ENCODE data around the gene PNPLA5. TPM values are rescaled to one million over a fixed set of nuclear protein-coding genes. Genes with fewer than 3 reads are reported as not detected.
"Not testable (repeated sequence)": the region's sequence is repeated elsewhere in the genome, so short reads cannot be mapped to it uniquely, and the experiment has no call there.

PNPLA5 gene
- total RNA-seq, 1 experiment from 2014 or later: not detected

DNA sequence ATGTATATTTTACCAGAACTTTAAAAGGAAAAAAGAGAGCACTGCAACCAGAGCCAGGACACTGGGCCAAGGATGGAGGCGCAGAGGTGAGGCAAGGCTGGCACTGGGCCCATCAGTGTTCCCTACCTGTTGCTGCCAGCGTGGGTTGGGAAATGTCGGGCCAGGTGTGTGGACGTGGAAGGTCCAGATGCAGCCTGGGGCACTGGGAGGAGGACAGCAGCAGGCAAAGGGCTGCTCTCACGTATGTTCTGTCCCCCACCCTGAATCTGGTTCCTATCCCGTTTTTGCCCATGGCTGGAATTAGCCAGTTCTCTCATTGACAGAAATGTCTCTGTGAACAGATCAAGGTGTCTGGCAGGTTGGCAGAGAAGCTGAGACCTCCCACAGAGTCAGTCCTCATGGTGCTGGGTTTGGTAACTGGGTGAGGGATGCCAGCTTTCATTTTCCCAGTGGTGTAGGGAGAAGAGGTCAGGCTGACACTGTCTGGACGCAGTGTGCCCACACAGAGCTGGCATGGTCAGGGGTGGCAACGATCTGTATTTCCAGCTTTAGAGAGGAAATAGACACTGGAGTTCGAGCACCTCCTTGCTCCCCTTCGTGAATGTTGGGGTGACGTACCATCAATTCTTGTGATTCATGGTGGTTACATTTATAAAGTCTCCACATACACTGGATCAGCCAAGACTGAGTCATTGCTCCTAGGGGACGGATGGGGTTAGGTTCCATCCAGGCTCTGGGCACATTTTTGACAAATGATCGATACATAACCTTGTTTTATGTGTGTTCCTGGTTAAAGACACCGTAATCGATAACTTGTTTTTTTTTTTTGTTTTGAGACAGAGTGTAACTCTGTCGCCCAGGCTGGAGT, 27.5 kb upstream of the PNPLA5 start:
- H3K4me1 ChIP-seq (replicated peaks): peaks cover 55% of the 10 kb centered on the region
- no peak overlapping the region for H3K27ac ChIP-seq
- no peak overlapping the region for H3K4me3 ChIP-seq
- H3K36me3 ChIP-seq: no peaks in the 10 kb centered on the region
- DNase-seq (ENCODE audit: low read depth in 1 of 2, low spot score in 2 of 2): no peak
- no peaks in the 10 kb centered on the region; the same call in 1 of the 2 replicates for H3K9me3 ChIP-seq (replicated peaks)
- no peaks in the 10 kb centered on the region for H3K27me3 ChIP-seq (replicated peaks)

DNA sequence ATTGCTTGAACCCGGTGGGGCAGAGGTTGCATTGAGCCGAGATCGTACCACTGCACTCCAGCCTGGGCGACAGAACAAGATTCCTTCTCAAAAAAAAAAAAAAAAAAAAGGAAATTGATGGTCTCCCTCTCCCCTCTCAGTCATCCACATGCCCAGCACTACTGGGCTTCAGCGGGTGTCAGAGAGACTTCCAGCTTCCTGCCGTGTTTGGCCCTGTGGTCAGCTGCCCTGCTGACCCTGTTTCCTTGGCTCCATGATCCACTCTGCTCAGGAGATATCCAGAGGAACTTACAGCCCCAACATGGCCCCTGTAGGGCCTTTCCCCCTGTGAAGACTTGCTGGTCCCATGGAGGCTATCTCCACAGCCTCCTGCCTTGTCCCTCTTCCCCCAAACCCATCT, 25.7 kb upstream of the PNPLA5 start:
- H3K4me3 ChIP-seq: no peak overlapping the region
- no peaks in the 10 kb centered on the region for H3K27me3 ChIP-seq (replicated peaks)
- H3K4me1 ChIP-seq (replicated peaks): peaks cover 39% of the 10 kb centered on the region
- DNase-seq (ENCODE audit: low read depth in 1 of 2, low spot score in 2 of 2): no peak
- H3K36me3 ChIP-seq: no peaks in the 10 kb centered on the region
- no peaks in the 10 kb centered on the region; the same call in 1 of the 2 replicates for H3K9me3 ChIP-seq (replicated peaks)
- H3K27ac ChIP-seq: no peak overlapping the region

DNA sequence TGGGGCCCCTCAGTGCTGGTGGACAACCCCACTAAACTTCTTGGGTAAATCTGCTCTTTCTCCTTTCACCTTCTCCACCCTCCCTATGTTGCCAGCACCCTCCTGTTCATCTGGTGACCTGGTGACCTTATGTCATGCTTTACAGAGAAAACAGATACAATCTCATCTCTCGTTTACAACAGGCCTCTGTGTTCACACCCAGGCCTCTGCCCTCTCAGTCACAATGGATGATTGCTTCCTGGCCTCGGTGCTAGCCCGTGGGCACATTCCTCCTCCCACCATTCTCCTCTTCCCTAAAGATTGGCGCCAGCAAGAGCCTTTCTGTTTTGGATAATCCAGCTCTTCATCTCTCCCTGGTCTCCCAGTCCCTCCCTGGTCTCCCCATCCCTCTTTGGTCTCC, 19.5 kb upstream of the PNPLA5 start:
- Histone ChIP-seq H3K9me3 (replicated peaks) (no peaks in the 10 kb centered on the region; the same call in 1 of the 2 replicates), H3K36me3 (no peaks in the 10 kb centered on the region), H3K27me3 (replicated peaks) (no peaks in the 10 kb centered on the region), H3K27ac (no peak overlapping the region), H3K4me1 (replicated peaks) (peaks cover 7% of the 10 kb centered on the region), H3K4me3 (no peak overlapping the region)
- no peak for DNase-seq (ENCODE audit: low read depth in 1 of 2, low spot score in 2 of 2)

DNA sequence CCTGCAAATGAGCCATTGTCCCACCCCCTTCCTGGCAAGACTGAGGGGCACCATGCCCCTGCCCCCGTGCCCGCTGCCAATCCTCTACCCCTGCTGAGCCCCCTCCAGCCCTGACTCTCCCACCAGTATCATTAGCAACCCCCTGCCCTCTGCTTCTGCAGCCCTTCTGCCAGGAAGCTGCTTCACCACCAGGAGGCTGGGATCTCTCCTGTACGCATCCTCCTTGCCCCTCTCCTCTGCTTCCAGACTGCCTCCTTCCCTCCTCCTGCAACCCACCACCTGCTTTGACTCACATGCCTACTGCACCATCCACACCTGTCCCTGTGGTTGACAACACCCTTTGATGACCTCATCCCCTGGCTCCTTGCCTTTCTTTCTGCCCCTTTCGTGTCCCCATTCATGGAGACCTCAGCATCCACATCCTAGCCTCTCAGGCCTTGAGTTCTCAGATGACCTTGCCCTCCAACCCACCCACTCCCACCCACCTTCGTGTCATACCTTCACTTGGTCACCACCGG, 18.4 kb upstream of the PNPLA5 start:
- H3K36me3 ChIP-seq: no peaks in the 10 kb centered on the region
- H3K27me3 ChIP-seq (replicated peaks): no peaks in the 10 kb centered on the region
- no peak overlapping the region for H3K27ac ChIP-seq
- H3K9me3 ChIP-seq (replicated peaks): no peaks in the 10 kb centered on the region
- DNase-seq (ENCODE audit: low read depth in 1 of 2, low spot score in 2 of 2): no peak
- H3K4me3 ChIP-seq: no peak overlapping the region
- no peaks in the 10 kb centered on the region for H3K4me1 ChIP-seq (replicated peaks)

DNA sequence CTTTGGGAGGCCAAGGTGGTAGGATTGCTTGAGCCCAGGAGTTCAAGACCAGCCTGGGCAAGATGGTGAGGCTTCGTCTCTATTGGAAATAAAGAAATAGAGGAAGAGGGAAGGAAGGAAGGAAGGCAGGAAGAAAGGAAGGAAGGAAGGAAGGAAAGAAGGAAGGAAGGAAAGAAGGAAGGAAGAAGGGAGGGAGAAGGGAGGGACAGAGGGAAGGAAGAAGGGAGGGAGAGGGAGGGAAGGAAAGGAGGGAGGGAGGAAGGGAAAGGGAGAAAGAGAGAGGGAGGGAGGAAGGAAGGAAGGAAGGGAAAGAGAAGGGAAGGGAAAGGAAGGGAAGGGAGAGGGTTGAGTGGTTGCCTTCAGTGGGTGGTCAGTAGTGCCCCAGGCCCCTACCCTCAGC, 17.9 kb upstream of the PNPLA5 start:
- H3K36me3 ChIP-seq: no peaks in the 10 kb centered on the region
- H3K27ac ChIP-seq: no peak overlapping the region
- no peak for DNase-seq (ENCODE audit: low read depth in 1 of 2, low spot score in 2 of 2)
- H3K4me3 ChIP-seq: no peak overlapping the region
- H3K9me3 ChIP-seq (replicated peaks): no peaks in the 10 kb centered on the region
- H3K4me1 ChIP-seq (replicated peaks): no peaks in the 10 kb centered on the region
- H3K27me3 ChIP-seq (replicated peaks): no peaks in the 10 kb centered on the region

DNA sequence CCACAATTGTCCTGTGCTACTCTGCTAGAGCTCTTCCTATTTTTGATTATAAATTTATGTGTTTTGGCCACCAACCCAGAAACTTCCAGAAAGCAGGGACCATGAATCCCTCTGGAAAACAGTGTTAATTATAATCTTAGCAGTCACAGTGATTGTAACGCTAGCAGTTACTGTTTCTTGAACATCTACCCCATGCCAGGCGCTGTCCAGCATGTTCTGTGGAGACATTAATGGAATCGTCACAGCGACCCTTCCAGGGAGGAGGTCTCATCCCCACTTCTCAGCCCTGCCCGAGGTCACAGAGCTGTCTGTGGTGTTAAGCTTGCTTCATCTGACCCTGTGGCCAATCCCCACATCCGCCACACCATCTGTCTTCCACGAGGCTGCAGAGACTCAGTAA, 13.9 kb upstream of the PNPLA5 start:
- Histone ChIP-seq H3K4me3 (no peak overlapping the region), H3K9me3 (replicated peaks) (peaks cover 3% of the 10 kb centered on the region; the same call in 1 of the 2 replicates), H3K36me3 (no peaks in the 10 kb centered on the region), H3K27me3 (replicated peaks) (no peaks in the 10 kb centered on the region), H3K4me1 (replicated peaks) (peaks cover 16% of the 10 kb centered on the region), H3K27ac (no peak overlapping the region)
- DNase-seq (ENCODE audit: low read depth in 1 of 2, low spot score in 2 of 2): no peak

DNA sequence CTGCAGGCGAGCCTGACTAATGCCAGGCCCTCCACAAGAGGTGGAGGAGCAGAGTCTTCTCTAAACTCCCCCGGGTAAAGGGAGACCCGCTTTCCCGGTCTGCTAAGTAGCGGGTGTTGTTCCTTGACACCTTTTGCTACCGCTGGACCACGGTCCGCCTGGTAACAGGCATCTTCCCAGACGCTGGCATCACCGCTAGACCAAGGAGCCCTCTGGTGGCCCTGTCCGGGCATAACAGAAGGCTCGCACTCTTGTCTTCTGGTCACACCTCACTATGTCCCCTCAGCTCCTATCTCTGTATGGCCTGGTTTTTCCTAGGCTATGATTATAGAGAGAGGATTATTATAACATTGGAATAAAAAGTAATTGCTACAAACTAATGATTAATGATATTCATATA, 12.6 kb upstream of the PNPLA5 start:
- not testable (repeated sequence) for H3K9me3 ChIP-seq (replicated peaks); H3K4me3 ChIP-seq; H3K36me3 ChIP-seq; H3K27ac ChIP-seq; H3K27me3 ChIP-seq (replicated peaks)
- peaks cover 16% of the 10 kb centered on the region for H3K4me1 ChIP-seq (replicated peaks)
- peak in 1 of 2 experiments; percentile 59 for DNase-seq (ENCODE audit: low read depth in 1 of 2, low spot score in 2 of 2)

DNA sequence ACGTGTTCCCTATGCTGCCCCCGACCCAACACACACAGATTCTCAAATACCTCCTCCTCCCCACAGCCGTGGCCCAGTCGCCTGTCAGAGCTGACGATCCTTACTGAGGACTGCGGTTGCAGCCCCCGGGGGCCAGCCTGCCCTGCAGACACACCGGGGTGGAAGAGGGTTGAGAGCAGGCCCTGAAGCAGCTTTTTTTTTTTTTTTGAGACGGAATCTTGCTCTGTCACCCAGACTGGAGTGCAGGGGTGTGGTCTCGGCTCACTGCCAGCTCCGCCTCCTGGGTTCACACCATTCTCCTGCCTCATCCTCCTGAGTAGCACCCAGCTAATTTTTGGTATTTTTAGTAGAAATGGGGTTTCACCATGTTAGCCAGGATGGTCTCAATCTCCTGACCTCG, 11.2 kb upstream of the PNPLA5 start:
- H3K4me3 ChIP-seq; H3K36me3 ChIP-seq; DNase-seq (ENCODE audit: low read depth in 1 of 2, low spot score in 2 of 2); H3K27me3 ChIP-seq (replicated peaks); H3K9me3 ChIP-seq (replicated peaks): not testable (repeated sequence)
- peak overlapping the region; percentile 72 for H3K27ac ChIP-seq
- peaks cover 19% of the 10 kb centered on the region for H3K4me1 ChIP-seq (replicated peaks)

DNA sequence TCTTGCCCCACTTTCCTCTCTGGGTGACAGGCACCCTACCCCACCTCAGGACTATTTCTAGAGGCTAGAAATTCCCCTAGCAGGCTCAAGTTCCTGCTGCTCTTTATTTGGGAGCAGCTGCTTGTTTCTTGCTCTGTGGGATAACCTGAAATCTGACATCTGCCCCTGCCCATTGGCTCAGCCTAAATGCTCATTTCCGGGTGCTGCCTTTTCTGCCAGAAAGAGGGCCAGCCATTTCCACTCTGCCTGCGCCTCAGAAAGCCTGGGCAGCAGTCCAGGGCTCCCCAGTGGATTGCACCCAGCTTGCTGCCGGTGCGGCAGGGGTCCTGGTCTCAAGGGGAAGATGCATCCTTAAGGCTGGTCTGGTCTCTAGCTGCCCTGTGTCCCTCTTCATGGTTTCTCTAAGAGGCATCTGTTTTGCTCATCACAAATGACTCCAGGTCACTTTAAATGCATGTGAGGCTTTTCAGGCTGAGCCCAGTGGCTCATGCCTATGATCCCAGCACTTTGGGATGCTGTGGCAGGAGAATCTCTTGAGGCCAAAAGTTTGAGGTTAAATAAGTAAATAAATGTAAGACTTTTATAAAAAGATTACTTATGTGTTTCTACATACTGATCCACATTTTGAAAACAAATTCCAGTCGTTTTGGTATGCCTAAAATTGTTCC, 10.3 kb upstream of the PNPLA5 start:
- Histone ChIP-seq H3K27ac (peak overlapping the region; percentile 72; the same call in 1 of the 2 replicates), H3K27me3 (replicated peaks) (no peaks in the 10 kb centered on the region), H3K4me1 (replicated peaks) (peaks cover 27% of the 10 kb centered on the region), H3K4me3 (no peak overlapping the region), H3K9me3 (replicated peaks) (peaks cover 3% of the 10 kb centered on the region; the same call in 1 of the 2 replicates), H3K36me3 (no peaks in the 10 kb centered on the region)
- peak; percentile 84 to 85 for DNase-seq (ENCODE audit: low read depth in 1 of 2, low spot score in 2 of 2)

DNA sequence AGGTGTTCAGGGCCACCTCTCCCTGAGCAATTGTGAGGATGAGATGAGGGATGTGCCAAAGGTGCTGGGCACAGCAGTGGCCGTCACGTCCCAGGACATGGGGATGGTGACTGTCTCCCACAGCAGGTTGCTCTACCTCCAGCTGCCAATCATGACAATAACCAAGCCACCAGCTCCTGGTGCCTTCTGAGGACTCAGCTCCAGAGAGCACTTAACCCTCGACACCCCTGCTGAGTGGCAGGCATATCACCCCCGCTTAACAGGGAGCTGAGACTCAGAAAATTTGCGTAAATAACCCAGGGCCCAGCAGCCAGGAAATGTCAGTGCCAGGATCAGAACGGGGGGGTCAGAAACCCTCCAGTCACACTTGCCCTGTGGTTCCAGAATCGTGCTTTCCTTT, 8.4 kb upstream of the PNPLA5 start:
- no peak overlapping the region for H3K4me3 ChIP-seq
- H3K36me3 ChIP-seq: no peaks in the 10 kb centered on the region
- DNase-seq (ENCODE audit: low read depth in 1 of 2, low spot score in 2 of 2): no peak
- no peak overlapping the region for H3K27ac ChIP-seq
- H3K27me3 ChIP-seq (replicated peaks): no peaks in the 10 kb centered on the region
- H3K9me3 ChIP-seq (replicated peaks): peaks cover 3% of the 10 kb centered on the region; the same call in 1 of the 2 replicates
- H3K4me1 ChIP-seq (replicated peaks): peaks cover 27% of the 10 kb centered on the region

DNA sequence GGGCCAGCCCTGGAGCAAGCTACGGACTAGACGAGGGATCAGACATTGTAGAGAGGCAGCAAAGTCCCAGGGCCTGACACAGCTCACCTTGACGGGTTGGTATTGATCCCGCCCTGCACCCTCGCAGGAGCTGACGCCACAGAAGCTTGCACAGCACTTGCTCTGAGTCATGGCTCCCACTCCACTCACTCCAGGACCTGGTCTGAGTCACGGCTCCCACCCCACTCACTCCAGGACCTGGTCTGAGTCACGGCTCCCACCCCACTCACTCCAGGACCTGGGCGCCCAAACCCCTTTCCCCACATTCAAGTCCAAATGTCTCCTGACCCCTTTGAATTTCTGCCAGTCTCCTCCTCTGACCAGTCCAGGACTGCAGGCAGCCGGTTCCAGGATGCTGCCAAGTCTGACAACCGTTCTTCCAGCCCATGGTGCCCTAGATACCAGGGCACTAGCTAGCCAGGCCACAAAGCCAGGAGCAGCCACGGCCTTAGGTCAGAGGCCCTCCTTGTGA, 6.0 kb upstream of the PNPLA5 start:
- Histone ChIP-seq H3K4me3 (no peak overlapping the region), H3K27ac (no peak overlapping the region), H3K27me3 (replicated peaks) (peaks cover 8% of the 10 kb centered on the region), H3K36me3 (no peaks in the 10 kb centered on the region), H3K4me1 (replicated peaks) (peaks cover 25% of the 10 kb centered on the region), H3K9me3 (replicated peaks) (peaks cover 3% of the 10 kb centered on the region; the same call in 1 of the 2 replicates)
- DNase-seq (ENCODE audit: low read depth in 1 of 2, low spot score in 2 of 2): peak in 1 of 2 experiments; percentile 70

DNA sequence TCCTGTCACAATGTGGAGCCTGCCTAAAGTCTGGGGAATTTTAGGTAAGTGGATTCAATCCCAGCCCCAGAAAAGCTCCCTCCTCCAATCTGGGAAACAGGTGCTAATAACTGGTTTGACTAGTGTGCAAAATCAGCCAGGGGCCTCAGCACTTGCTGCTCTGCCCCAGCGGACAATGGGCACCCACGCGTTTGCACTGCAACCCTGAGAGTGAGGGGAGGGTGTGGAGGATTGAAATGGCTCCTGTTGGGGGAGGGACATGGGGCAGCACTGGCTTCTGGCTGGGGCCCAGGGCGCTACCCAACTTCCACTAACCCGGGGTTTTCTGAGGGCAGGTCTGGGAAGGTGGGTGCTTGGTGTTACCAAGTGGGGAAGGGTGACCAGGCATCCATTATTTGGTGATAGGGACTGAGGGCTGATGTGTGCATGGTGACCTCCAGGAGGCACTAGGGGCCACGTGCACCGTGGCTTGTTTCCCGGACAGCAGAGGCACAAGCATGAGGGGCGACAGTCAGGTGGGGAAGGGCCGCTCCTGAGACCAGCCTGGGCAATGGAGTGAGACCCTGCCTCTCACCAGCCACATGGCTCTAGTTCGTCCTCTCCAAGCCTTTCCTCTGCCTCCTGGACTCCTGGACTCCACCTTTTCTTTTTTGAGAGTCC, 4.3 kb upstream of the PNPLA5 start:
- no peak for DNase-seq (ENCODE audit: low read depth in 1 of 2, low spot score in 2 of 2)
- H3K9me3 ChIP-seq (replicated peaks): no peaks in the 10 kb centered on the region
- H3K4me3 ChIP-seq: no peak overlapping the region
- no peak overlapping the region for H3K27ac ChIP-seq
- peaks cover 25% of the 10 kb centered on the region for H3K27me3 ChIP-seq (replicated peaks)
- H3K4me1 ChIP-seq (replicated peaks): peaks cover 11% of the 10 kb centered on the region
- no peaks in the 10 kb centered on the region for H3K36me3 ChIP-seq

DNA sequence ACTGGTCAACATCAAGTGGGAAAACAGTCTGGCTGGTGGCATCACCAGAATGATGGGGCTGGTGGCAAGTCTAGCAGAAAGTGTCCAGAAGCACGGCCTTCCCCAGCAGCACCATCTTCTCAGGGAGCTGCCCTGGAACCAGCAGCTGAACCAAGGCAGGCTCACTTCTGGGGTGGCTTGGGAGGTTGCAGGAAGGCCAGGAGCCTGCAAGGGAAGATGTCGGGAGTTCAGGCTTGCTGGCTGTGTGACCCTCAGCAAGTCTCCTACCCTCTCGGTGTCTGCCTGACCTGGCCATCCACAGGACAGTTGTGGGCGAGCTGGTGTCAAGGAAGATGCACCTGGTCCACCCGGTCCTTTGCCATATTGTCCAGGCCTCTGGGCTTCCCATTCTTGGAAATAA, 2.3 kb upstream of the PNPLA5 start:
- Histone ChIP-seq H3K27ac (no peak overlapping the region), H3K36me3 (no peaks in the 10 kb centered on the region), H3K4me3 (no peak overlapping the region), H3K27me3 (replicated peaks) (peaks cover 42% of the 10 kb centered on the region), H3K4me1 (replicated peaks) (peaks cover 11% of the 10 kb centered on the region), H3K9me3 (replicated peaks) (no peaks in the 10 kb centered on the region)
- DNase-seq (ENCODE audit: low read depth in 1 of 2, low spot score in 2 of 2): no peak
